Smooth muscle cell (in vitro differentiated cells): ENCODE measurements around the gene CAMK4. TPM values are rescaled to one million over a fixed set of nuclear protein-coding genes. Genes with fewer than 3 reads are reported as not detected.

Source experiments
- DNase-seq: peaks from one replicate; lab custom pipeline; 2025; ENCODE audit not compliant: unreplicated experiment; lab: John Stamatoyannopoulos, UW
- H2AFZ ChIP-seq: fragments of 200-600 bp; sonication (generic); 2 replicates; pipeline ENCODE4 v1.6.0; 2016; ENCODE audit warnings: antibody characterized with exemption, low read depth, mild to moderate bottlenecking
- H3F3A ChIP-seq: fragments of 200-600 bp; sonication (generic); 2 replicates; pipeline ENCODE4 v1.6.0; 2017; ENCODE audit warnings: antibody characterized with exemption, low read depth
- H3K27ac ChIP-seq: fragments of 200-600 bp; sonication (generic); 2 replicates; pipeline ENCODE4 v1.5.1; 2016; ENCODE audit warnings: low read depth, mild to moderate bottlenecking
- H3K27me3 ChIP-seq: fragments of 200-600 bp; sonication (generic); 2 replicates; pipeline ENCODE4 v1.6.1; 2016; ENCODE audit warnings: low read depth, mild to moderate bottlenecking
- H3K36me3 ChIP-seq: fragments of 200-600 bp; sonication (generic); 2 replicates; pipeline ENCODE4 v1.5.1; 2016; ENCODE audit warnings: low read depth
- H3K4me1 ChIP-seq: fragments of 200-600 bp; sonication (generic); 2 replicates; pipeline ENCODE4 v1.5.1; 2016; ENCODE audit warnings: low read depth
- H3K4me2 ChIP-seq: fragments of 200-600 bp; sonication (generic); 2 replicates; pipeline ENCODE4 v1.6.0; 2016; ENCODE audit warnings: mild to moderate bottlenecking
- H3K4me3 ChIP-seq: fragments of 200-600 bp; sonication (generic); 2 replicates; pipeline ENCODE4 v1.5.1; 2016; ENCODE audit warnings: mild to moderate bottlenecking
- H3K79me2 ChIP-seq: fragments of 200-600 bp; sonication (generic); 2 replicates; pipeline ENCODE4 v1.6.0; 2016; ENCODE audit warnings: low read depth, mild to moderate bottlenecking
- H3K9ac ChIP-seq: fragments of 200-600 bp; sonication (generic); 2 replicates; pipeline ENCODE4 v1.6.0; 2016; ENCODE audit warnings: low read depth
- H3K9me3 ChIP-seq: fragments of 200-600 bp; sonication (generic); replicated peaks from 2 replicates; pipeline ENCODE4 v1.5.1; 2016; ENCODE audit warnings: low read depth
- H4K20me1 ChIP-seq: fragments of 200-600 bp; sonication (generic); 2 replicates; pipeline ENCODE4 v1.6.0; 2016; ENCODE audit warnings: low read depth
- CTCF ChIP-seq: fragments of 200-600 bp; sonication (generic); IDR thresholded peaks from 2 replicates; pipeline ENCODE4 v1.5.1; 2017; ENCODE audit warnings: borderline replicate concordance, mild to moderate bottlenecking, antibody characterized with exemption; ENCODE audit not compliant: insufficient read depth, poor library complexity, severe bottlenecking
- WGBS: methylation state at CpG from one replicate; pipeline ENCODE4 v1.1.7; 2016; ENCODE audit warnings: low lambda C conversion rate; 5-methylcytosine and 5-hydroxymethylcytosine counted together
- polyA plus RNA-seq: library from polyadenylated mRNA; unstranded; fragments of >200 nt; fragmentation: Nextera tagmentation; extraction: Ambion mirVana; gene quantifications from 2 replicates; pipeline ENCODE4 v1.2.1, GENCODE V29; 2016
- total RNA-seq: library from RNA; depleted of rRNA; stranded (reverse); fragments of >200 nt; gene quantifications from 2 replicates; pipeline ENCODE4 v1.2.3, GENCODE V29; 2014

CAMK4 gene
- total and polyA plus RNA-seq, 2 experiments from 2014 or later = 1.1 to 3.6 TPM

DNA sequence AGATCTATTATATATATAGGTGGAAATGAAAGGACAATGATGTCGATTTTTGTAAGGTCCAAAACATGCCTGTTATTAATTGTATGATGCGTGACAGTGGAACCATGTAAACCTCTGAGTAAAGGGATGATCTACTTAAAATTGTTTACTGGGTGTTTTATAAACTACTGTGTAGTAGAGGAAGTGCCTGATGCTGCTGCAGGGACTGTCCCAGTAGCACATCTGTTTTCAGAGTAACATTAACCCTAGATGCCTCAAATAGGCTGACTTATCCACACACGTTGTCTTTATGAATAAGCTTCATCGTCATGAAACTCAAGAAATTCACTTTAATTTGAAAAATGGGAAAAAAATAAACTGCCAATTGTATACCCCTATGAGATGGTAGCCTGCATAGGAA is 1.7 kb downstream of the CAMK4 start:
- TF ChIP-seq CTCF = no peak
- H3K9ac ChIP-seq = no peak overlapping the region
- 83% methylated on average over 4 of the region's 4 CpGs for WGBS

GRCh38 chr5:111226556-111226955 is 2.4 kb downstream of the CAMK4 start:
- Histone ChIP-seq H2AFZ (no peak overlapping the region), H3K4me2 (no peak overlapping the region), H3K36me3 (no peaks in the 10 kb centered on the region), H3K27me3 (peaks cover 32% of the 10 kb centered on the region), H3K9me3 (no peaks in the 10 kb centered on the region), H3K27ac (no peak overlapping the region), H3K4me1 (peaks cover 3% of the 10 kb centered on the region), H3K9ac (no peak overlapping the region), H3K4me3 (no peak overlapping the region), H4K20me1 (no peaks in the 10 kb centered on the region), H3F3A (no peaks in the 10 kb centered on the region), H3K79me2 (no peaks in the 10 kb centered on the region)
- 89% methylated on average over 6 of the region's 6 CpGs for WGBS
- no peak for TF ChIP-seq CTCF
- DNase-seq = no peak

More for the DNA sequence above, 1.7 kb downstream of the CAMK4 start:
- no peak overlapping the region for H2AFZ ChIP-seq
- H3K27ac ChIP-seq = no peak overlapping the region
- no peaks in the 10 kb centered on the region for H3K9me3 ChIP-seq
- H3K79me2 ChIP-seq = no peaks in the 10 kb centered on the region
- no peak for DNase-seq
- H3K4me1 ChIP-seq = peaks cover 3% of the 10 kb centered on the region
- H3K4me3 ChIP-seq = no peak overlapping the region
- H3F3A ChIP-seq = no peaks in the 10 kb centered on the region
- H4K20me1 ChIP-seq = no peaks in the 10 kb centered on the region
- peaks cover 32% of the 10 kb centered on the region for H3K27me3 ChIP-seq
- H3K36me3 ChIP-seq = no peaks in the 10 kb centered on the region
- no peak overlapping the region for H3K4me2 ChIP-seq

GRCh38 chr5:111227226-111227782 is 3.1 kb downstream of the CAMK4 start:
- no peaks in the 10 kb centered on the region for H3K36me3 ChIP-seq
- 94% methylated on average over 6 of the region's 6 CpGs for WGBS
- H3K27ac ChIP-seq = no peak overlapping the region
- H4K20me1 ChIP-seq = no peaks in the 10 kb centered on the region
- H3F3A ChIP-seq = no peaks in the 10 kb centered on the region
- H3K4me1 ChIP-seq = peaks cover 3% of the 10 kb centered on the region
- H3K79me2 ChIP-seq = no peaks in the 10 kb centered on the region
- no peak overlapping the region for H2AFZ ChIP-seq
- no peak for TF ChIP-seq CTCF
- H3K4me2 ChIP-seq = no peak overlapping the region
- no peak for DNase-seq
- peaks cover 32% of the 10 kb centered on the region for H3K27me3 ChIP-seq
- H3K4me3 ChIP-seq = no peak overlapping the region
- no peaks in the 10 kb centered on the region for H3K9me3 ChIP-seq
- H3K9ac ChIP-seq = no peak overlapping the region

GRCh38 chr5:111227801-111228200 is 3.6 kb downstream of the CAMK4 start:
- no peaks in the 10 kb centered on the region for H3F3A ChIP-seq
- 59% methylated on average over 4 of the region's 4 CpGs for WGBS
- H2AFZ ChIP-seq = no peak overlapping the region

More at GRCh38 chr5:111227801-111228200, 3.6 kb downstream of the CAMK4 start:
- TF ChIP-seq CTCF = no peak
- Histone ChIP-seq H4K20me1 (no peaks in the 10 kb centered on the region), H3K27me3 (peaks cover 31% of the 10 kb centered on the region), H3K4me2 (no peak overlapping the region), H3K36me3 (no peaks in the 10 kb centered on the region), H3K4me3 (no peak overlapping the region), H3K27ac (no peak overlapping the region), H3K79me2 (no peaks in the 10 kb centered on the region), H3K9me3 (no peaks in the 10 kb centered on the region), H3K9ac (no peak overlapping the region), H3K4me1 (peaks cover 3% of the 10 kb centered on the region)
- no peak for DNase-seq
